Activated T-cell treated with anti-CD3 and anti-CD28 coated beads, Interleukin-2, amount 50 U/mL, for 4 hours (primary cell): ENCODE measurements around the gene C4A. TPM values are rescaled to one million over a fixed set of nuclear protein-coding genes. Genes with fewer than 3 reads are reported as not detected.
A peak's percentile ranks its signal among the peaks of the same experiment; 100 is the strongest.
"Not testable (repeated sequence)": the region's sequence is repeated elsewhere in the genome, so short reads cannot be mapped to it uniquely, and the experiment has no call there.

Experiments used
- ATAC-seq, 2 donors: fragments of 200-7000 bp; cut with Tn5 transposase; one replicate each; pipeline ENCODE4 v1.10.0; 2021
- DNase-seq: peaks from one replicate; pipeline ENCODE4 v3.0.0-alpha.2; 2020
- H3K27me3 Mint-ChIP-seq: one replicate; pipeline ENCODE4 v1.8.0; 2021; ENCODE audit warnings: low read depth, mixed read lengths
- H3K36me3 Mint-ChIP-seq: one replicate; pipeline ENCODE4 v1.8.0; 2022; ENCODE audit warnings: mixed read lengths; ENCODE audit not compliant: insufficient read depth
- H3K4me1 Mint-ChIP-seq: one replicate; pipeline ENCODE4 v1.8.0; 2021; ENCODE audit warnings: low read depth, mixed read lengths
- H3K4me3 Mint-ChIP-seq: one replicate; pipeline ENCODE4 v1.8.0; 2021; ENCODE audit warnings: mild to moderate bottlenecking, moderate library complexity, mixed read lengths
- H3K9me3 Mint-ChIP-seq: one replicate; pipeline ENCODE4 v1.8.0; 2021; ENCODE audit warnings: mixed read lengths
- total RNA-seq, 3 donors: library from RNA; stranded (reverse); gene quantifications; one replicate each; pipeline ENCODE4 v1.2.1, GENCODE V29; 2021

C4A gene
- total RNA-seq, 3 donors from 2014 or later: 4.3 to 5.9 (median 5.3) TPM

GRCh38 chr6:31968326-31968725, 13.5 kb upstream of the C4A start:
- no peaks in the 10 kb centered on the region for H3K9me3 Mint-ChIP-seq
- peaks cover 23% of the 10 kb centered on the region for H3K4me1 Mint-ChIP-seq
- ATAC-seq (no peak), DNase-seq (no peak)
- peaks cover 39% of the 10 kb centered on the region for H3K36me3 Mint-ChIP-seq
- H3K27me3 Mint-ChIP-seq: no peaks in the 10 kb centered on the region
- no peak overlapping the region for H3K4me3 Mint-ChIP-seq

- Mint-ChIP-seq H3K4me1 (peaks cover 28% of the 10 kb centered on the region), H3K36me3 (peaks cover 39% of the 10 kb centered on the region), H3K9me3 (no peaks in the 10 kb centered on the region), H3K4me3 (no peak overlapping the region), H3K27me3 (no peaks in the 10 kb centered on the region)
- ATAC-seq: no peak
- DNase-seq: no peak
These were observed 12.8 kb upstream of the C4A start for GRCh38 chr6:31968791-31969711.

- peak overlapping the region; percentile 96 for H3K4me3 Mint-ChIP-seq
- peaks cover 36% of the 10 kb centered on the region for H3K36me3 Mint-ChIP-seq
- H3K4me1 Mint-ChIP-seq: peaks cover 31% of the 10 kb centered on the region
- H3K27me3 Mint-ChIP-seq: no peaks in the 10 kb centered on the region
- ATAC-seq: no peak
- DNase-seq: no peak
- H3K9me3 Mint-ChIP-seq: no peaks in the 10 kb centered on the region
These were observed 11.9 kb upstream of the C4A start for GRCh38 chr6:31969712-31970603.

GRCh38 chr6:31970604-31971271, 11.1 kb upstream of the C4A start:
- no peak for ATAC-seq
- Mint-ChIP-seq H3K9me3 (no peaks in the 10 kb centered on the region), H3K4me1 (peaks cover 31% of the 10 kb centered on the region), H3K27me3 (no peaks in the 10 kb centered on the region), H3K36me3 (peaks cover 34% of the 10 kb centered on the region), H3K4me3 (peak overlapping the region; percentile 96)
- no peak for DNase-seq

GRCh38 chr6:31971279-31971992, 10.4 kb upstream of the C4A start:
- Mint-ChIP-seq H3K9me3 (no peaks in the 10 kb centered on the region), H3K4me1 (peaks cover 31% of the 10 kb centered on the region), H3K27me3 (no peaks in the 10 kb centered on the region), H3K4me3 (peak overlapping the region; percentile 96), H3K36me3 (peaks cover 32% of the 10 kb centered on the region)
- DNase-seq (no peak), ATAC-seq (no peak)

GRCh38 chr6:31971993-31972708, 9.7 kb upstream of the C4A start, which contains the start of gene DXO:
Gene DXO (minus strand): TSS chr6:31972138. CDS start chr6:31971675, 463 bp downstream.
- DNase-seq (peak; percentile 97), ATAC-seq (peak; percentile 96 to 97)
- H3K4me1 Mint-ChIP-seq: peaks cover 31% of the 10 kb centered on the region
- H3K27me3 Mint-ChIP-seq: no peaks in the 10 kb centered on the region
- H3K4me3 Mint-ChIP-seq: peak within 1 kb of the TSS; percentile 96
- no peaks in the 10 kb centered on the region for H3K9me3 Mint-ChIP-seq
- peaks cover 27% of the 10 kb centered on the region for H3K36me3 Mint-ChIP-seq

GRCh38 chr6:31972709-31973350, 9.0 kb upstream of the C4A start:
- Mint-ChIP-seq H3K4me1 (peaks cover 31% of the 10 kb centered on the region), H3K27me3 (no peaks in the 10 kb centered on the region), H3K4me3 (peak overlapping the region; percentile 96), H3K36me3 (peaks cover 20% of the 10 kb centered on the region), H3K9me3 (no peaks in the 10 kb centered on the region)
- no peak for DNase-seq
- no peak for ATAC-seq

- H3K36me3 Mint-ChIP-seq: peaks cover 16% of the 10 kb centered on the region
- not testable (repeated sequence) for ATAC-seq, H3K9me3 Mint-ChIP-seq, H3K4me3 Mint-ChIP-seq, DNase-seq, H3K27me3 Mint-ChIP-seq
- peaks cover 28% of the 10 kb centered on the region for H3K4me1 Mint-ChIP-seq
These were observed 5.8 kb upstream of the C4A start for GRCh38 chr6:31976065-31976464.

- H3K4me3 Mint-ChIP-seq: no peak overlapping the region
- H3K36me3 Mint-ChIP-seq: peaks cover 12% of the 10 kb centered on the region
- no peaks in the 10 kb centered on the region for H3K9me3 Mint-ChIP-seq
- ATAC-seq (no peak), DNase-seq (no peak)
- no peaks in the 10 kb centered on the region for H3K27me3 Mint-ChIP-seq
- peaks cover 20% of the 10 kb centered on the region for H3K4me1 Mint-ChIP-seq
These were observed 3.9 kb upstream of the C4A start for GRCh38 chr6:31977816-31978431.

GRCh38 chr6:31978831-31979230, 3.0 kb upstream of the C4A start:
- no peaks in the 10 kb centered on the region for H3K27me3 Mint-ChIP-seq
- no peak for ATAC-seq
- H3K4me1 Mint-ChIP-seq: peaks cover 11% of the 10 kb centered on the region

GRCh38 chr6:31979238-31979898, 2.5 kb upstream of the C4A start:
- Mint-ChIP-seq H3K4me1 (peaks cover 10% of the 10 kb centered on the region), H3K27me3 (no peaks in the 10 kb centered on the region), H3K4me3 (no peak overlapping the region), H3K9me3 (no peaks in the 10 kb centered on the region), H3K36me3 (peaks cover 7% of the 10 kb centered on the region)
- DNase-seq (no peak), ATAC-seq (no peak)

More at GRCh38 chr6:31978831-31979230, 3.0 kb upstream of the C4A start:
- peaks cover 8% of the 10 kb centered on the region for H3K36me3 Mint-ChIP-seq
- H3K4me3 Mint-ChIP-seq: no peak overlapping the region
- H3K9me3 Mint-ChIP-seq: no peaks in the 10 kb centered on the region
- DNase-seq: no peak
